HepG2 (cell line): Measurements from ENCODE around the gene RBBP8NL. TPM values are rescaled to one million over a fixed set of nuclear protein-coding genes. Genes with fewer than 3 reads are reported as not detected.

Experiments
- ATAD3A ChIP-seq: sonication (generic); formaldehyde crosslinking; IDR thresholded peaks from 2 replicates; pipeline ENCODE4 v1.4.0; 2020; ENCODE audit warnings: missing genetic modification reagents
- CHD2 ChIP-seq: IDR thresholded peaks from 2 replicates; pipeline ENCODE4 v1.6.1; 2011; ENCODE audit warnings: low read depth, low read length, improper control_type of control experiment
- FOXO1 ChIP-seq: sonication (generic); formaldehyde crosslinking; IDR thresholded peaks from 2 replicates; pipeline ENCODE4 v1.4.0; 2020; ENCODE audit warnings: missing genetic modification reagents
- KDM1A ChIP-seq: IDR thresholded peaks from 2 replicates; pipeline ENCODE4 v1.6.1; 2016; ENCODE audit warnings: missing compliant biosample characterization
- NCOA5 ChIP-seq: sonication (generic); formaldehyde crosslinking; IDR thresholded peaks from 2 replicates; pipeline ENCODE4 v1.4.0; 2020; ENCODE audit warnings: missing genetic modification reagents
- NFE2L2 ChIP-seq: fragments of 150-350 bp; IDR thresholded peaks from 2 replicates; pipeline ENCODE4 v1.6.1; 2014; ENCODE audit warnings: low read length
- NRL ChIP-seq: sonication (generic); formaldehyde crosslinking; IDR thresholded peaks from 2 replicates; pipeline ENCODE4 v1.5.0; 2020; ENCODE audit warnings: missing genetic modification reagents, mild to moderate bottlenecking, moderate library complexity, borderline replicate concordance
- RARG ChIP-seq: sonication (generic); formaldehyde crosslinking; IDR thresholded peaks from 2 replicates; pipeline ENCODE4 v1.4.0; 2020; ENCODE audit warnings: low read depth, mild to moderate bottlenecking, missing genetic modification reagents
- SKI ChIP-seq: fragments of 450-650 bp; IDR thresholded peaks from one replicate; pipeline ENCODE4 v1.6.1; 2018; ENCODE audit warnings: mild to moderate bottlenecking; ENCODE audit not compliant: partially characterized antibody
- TBL1XR1 ChIP-seq: fragments of 150-350 bp; IDR thresholded peaks from 2 replicates; pipeline ENCODE4 v1.6.1; 2014; ENCODE audit warnings: borderline replicate concordance, low read length; ENCODE audit not compliant: partially characterized antibody
- YY1 ChIP-seq: IDR thresholded peaks from 2 replicates; pipeline ENCODE4 v1.6.1; 2011; ENCODE audit warnings: low read length, low read depth, moderate library complexity, mild to moderate bottlenecking; ENCODE audit not compliant: insufficient read depth, insufficient replicate concordance
- ZNF331 ChIP-seq: sonication (generic); formaldehyde crosslinking; IDR thresholded peaks from 2 replicates; pipeline ENCODE4 v1.4.0; 2020; ENCODE audit warnings: missing genetic modification reagents
- ZNF350 ChIP-seq: sonication (generic); formaldehyde crosslinking; IDR thresholded peaks from 2 replicates; pipeline ENCODE4 v1.4.0; 2020; ENCODE audit warnings: mild to moderate bottlenecking, low read depth, missing genetic modification reagents, borderline replicate concordance
- ZNF383 ChIP-seq: sonication (generic); formaldehyde crosslinking; IDR thresholded peaks from 2 replicates; pipeline ENCODE4 v1.4.0; 2020; ENCODE audit warnings: missing genetic modification reagents, mild to moderate bottlenecking, borderline replicate concordance
- ZNF768 ChIP-seq: sonication (generic); formaldehyde crosslinking; IDR thresholded peaks from 2 replicates; pipeline ENCODE4 v1.4.0; 2020; ENCODE audit warnings: missing genetic modification reagents
- ZNF83 ChIP-seq: sonication (generic); formaldehyde crosslinking; IDR thresholded peaks from 2 replicates; pipeline ENCODE4 v1.4.0; 2020; ENCODE audit warnings: missing genetic modification reagents, mild to moderate bottlenecking, borderline replicate concordance
- polyA plus RNA-seq, 8 experiments: library from polyadenylated mRNA; depleted of rRNA in 3 of 8; stranded (reverse) in 7 of 8; unstranded in 1 of 8; fragments of >200 nt; fragmentation: Illumina TruSeq in 4 of 8; extraction: Trizol in 4 of 8; gene quantifications; 2 replicates each; pipeline versions ENCODE4 v1.2.1 to v1.2.3, GENCODE V29; 2011 to 2016; ENCODE audit warnings: low read depth in 4 of 8, missing spikeins in 1 of 8, mixed read lengths in 1 of 8; ENCODE audit not compliant: insufficient read depth in 1 of 8
- total RNA-seq, 5 experiments: library from RNA; depleted of rRNA; stranded (reverse); fragments of >200 nt; fragmentation: Illumina TruSeq; extraction: Trizol; gene quantifications; 2 replicates each; pipeline ENCODE4 v1.2.3, GENCODE V29; 2016; ENCODE audit warnings: low read depth in 1 of 5
- TF ChIP-seq, protein P1 (sequence below): sonication (generic); formaldehyde crosslinking; IDR thresholded peaks from 2 replicates; pipeline ENCODE4 v1.8.1; 2022; ENCODE audit warnings: mild to moderate bottlenecking, missing genetic modification reagents
- TF ChIP-seq, protein P2 (sequence below): IDR thresholded peaks from 2 replicates; pipeline ENCODE4 v1.6.1; 2016; ENCODE audit warnings: mild to moderate bottlenecking
- TF ChIP-seq, protein P3 (sequence below): conservative IDR thresholded peaks from 2 replicates; pipeline ENCODE4 v1.6.1; 2018; ENCODE audit warnings: missing genetic modification reagents
- TF ChIP-seq, protein P4 (sequence below): sonication (generic); formaldehyde crosslinking; IDR thresholded peaks from 2 replicates; pipeline ENCODE4 v1.4.0; 2020; ENCODE audit warnings: mild to moderate bottlenecking, missing genetic modification reagents, borderline replicate concordance
- TF ChIP-seq, protein P5 (sequence below): IDR thresholded peaks from 2 replicates; pipeline ENCODE4 v1.6.1; 2016; ENCODE audit warnings: control low read depth

Gene RBBP8NL
- total and polyA plus RNA-seq, 2 of the 13 experiments (the other 11 are each of a cell fraction or from before 2014, with no cell fraction given) = 0.69 to 0.86 TPM

DNA sequence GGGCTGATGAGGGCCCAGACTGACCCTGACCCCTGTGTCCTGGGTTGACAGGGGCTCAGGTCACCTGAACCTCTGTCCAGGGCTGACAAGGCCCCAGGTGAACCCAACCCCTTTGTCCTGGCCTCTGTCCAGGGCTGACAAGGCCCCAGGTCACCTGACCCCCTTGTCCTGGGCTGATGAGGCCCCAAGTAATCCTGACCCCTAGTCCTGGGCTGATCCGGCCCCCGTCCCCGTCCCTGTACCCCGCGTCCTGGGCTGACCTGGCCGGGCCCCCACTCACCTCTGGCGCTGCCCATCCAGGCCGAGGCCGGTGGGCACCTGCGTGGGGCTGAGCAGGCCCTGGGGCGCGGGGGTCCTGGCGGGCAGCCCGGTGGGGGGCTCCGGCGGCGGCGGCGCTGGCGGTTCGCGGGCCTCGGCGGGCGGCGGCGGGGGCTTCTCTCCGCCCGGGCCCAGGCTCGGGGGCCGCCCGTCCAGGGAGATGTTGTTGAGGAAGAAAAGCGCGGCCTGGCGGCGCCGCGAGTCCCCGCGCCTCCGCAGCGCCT is 20.6 kb downstream of the RBBP8NL start (continued):
- TF ChIP-seq ZNF83 (CRISPR knock-in tag) (no peak), CHD2 (no peak), SKI (peak; percentile 12), KDM1A (CRISPR knock-in tag) (no peak), NRL (peak; percentile 68; the same call in 1 of the 2 replicates), ATAD3A (CRISPR knock-in tag) (no peak; the same call in 1 of the 2 replicates), NCOA5 (CRISPR knock-in tag) (no peak), NFE2L2 (no peak), TBL1XR1 (no peak), ZNF768 (CRISPR knock-in tag) (peak; percentile 36; the same call in 1 of the 2 replicates), ZNF383 (CRISPR knock-in tag) (no peak), FOXO1 (CRISPR knock-in tag) (0 out of 2 replicates have a peak, but pooled peaks have one; percentile 9), RARG (CRISPR knock-in tag) (no peak), YY1 (no peak), ZNF331 (CRISPR knock-in tag) (peak; percentile 44), ZNF350 (no peak)
- TF ChIP-seq, protein P1, sequence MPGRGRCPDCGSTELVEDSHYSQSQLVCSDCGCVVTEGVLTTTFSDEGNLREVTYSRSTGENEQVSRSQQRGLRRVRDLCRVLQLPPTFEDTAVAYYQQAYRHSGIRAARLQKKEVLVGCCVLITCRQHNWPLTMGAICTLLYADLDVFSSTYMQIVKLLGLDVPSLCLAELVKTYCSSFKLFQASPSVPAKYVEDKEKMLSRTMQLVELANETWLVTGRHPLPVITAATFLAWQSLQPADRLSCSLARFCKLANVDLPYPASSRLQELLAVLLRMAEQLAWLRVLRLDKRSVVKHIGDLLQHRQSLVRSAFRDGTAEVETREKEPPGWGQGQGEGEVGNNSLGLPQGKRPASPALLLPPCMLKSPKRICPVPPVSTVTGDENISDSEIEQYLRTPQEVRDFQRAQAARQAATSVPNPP (CRISPR knock-in tag) = no peak
- TF ChIP-seq, protein P2, sequence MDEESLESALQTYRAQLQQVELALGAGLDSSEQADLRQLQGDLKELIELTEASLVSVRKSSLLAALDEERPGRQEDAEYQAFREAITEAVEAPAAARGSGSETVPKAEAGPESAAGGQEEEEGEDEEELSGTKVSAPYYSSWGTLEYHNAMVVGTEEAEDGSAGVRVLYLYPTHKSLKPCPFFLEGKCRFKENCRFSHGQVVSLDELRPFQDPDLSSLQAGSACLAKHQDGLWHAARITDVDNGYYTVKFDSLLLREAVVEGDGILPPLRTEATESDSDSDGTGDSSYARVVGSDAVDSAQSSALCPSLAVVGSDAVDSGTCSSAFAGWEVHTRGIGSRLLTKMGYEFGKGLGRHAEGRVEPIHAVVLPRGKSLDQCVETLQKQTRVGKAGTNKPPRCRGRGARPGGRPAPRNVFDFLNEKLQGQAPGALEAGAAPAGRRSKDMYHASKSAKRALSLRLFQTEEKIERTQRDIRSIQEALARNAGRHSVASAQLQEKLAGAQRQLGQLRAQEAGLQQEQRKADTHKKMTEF (CRISPR knock-in tag) = no peak
- TF ChIP-seq, protein P3, sequence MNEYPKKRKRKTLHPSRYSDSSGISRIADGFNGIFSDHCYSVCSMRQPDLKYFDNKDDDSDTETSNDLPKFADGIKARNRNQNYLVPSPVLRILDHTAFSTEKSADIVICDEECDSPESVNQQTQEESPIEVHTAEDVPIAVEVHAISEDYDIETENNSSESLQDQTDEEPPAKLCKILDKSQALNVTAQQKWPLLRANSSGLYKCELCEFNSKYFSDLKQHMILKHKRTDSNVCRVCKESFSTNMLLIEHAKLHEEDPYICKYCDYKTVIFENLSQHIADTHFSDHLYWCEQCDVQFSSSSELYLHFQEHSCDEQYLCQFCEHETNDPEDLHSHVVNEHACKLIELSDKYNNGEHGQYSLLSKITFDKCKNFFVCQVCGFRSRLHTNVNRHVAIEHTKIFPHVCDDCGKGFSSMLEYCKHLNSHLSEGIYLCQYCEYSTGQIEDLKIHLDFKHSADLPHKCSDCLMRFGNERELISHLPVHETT (CRISPR knock-in tag) = 0 out of 2 replicates have a peak, but pooled peaks have one; percentile 30
- TF ChIP-seq, protein P4, sequence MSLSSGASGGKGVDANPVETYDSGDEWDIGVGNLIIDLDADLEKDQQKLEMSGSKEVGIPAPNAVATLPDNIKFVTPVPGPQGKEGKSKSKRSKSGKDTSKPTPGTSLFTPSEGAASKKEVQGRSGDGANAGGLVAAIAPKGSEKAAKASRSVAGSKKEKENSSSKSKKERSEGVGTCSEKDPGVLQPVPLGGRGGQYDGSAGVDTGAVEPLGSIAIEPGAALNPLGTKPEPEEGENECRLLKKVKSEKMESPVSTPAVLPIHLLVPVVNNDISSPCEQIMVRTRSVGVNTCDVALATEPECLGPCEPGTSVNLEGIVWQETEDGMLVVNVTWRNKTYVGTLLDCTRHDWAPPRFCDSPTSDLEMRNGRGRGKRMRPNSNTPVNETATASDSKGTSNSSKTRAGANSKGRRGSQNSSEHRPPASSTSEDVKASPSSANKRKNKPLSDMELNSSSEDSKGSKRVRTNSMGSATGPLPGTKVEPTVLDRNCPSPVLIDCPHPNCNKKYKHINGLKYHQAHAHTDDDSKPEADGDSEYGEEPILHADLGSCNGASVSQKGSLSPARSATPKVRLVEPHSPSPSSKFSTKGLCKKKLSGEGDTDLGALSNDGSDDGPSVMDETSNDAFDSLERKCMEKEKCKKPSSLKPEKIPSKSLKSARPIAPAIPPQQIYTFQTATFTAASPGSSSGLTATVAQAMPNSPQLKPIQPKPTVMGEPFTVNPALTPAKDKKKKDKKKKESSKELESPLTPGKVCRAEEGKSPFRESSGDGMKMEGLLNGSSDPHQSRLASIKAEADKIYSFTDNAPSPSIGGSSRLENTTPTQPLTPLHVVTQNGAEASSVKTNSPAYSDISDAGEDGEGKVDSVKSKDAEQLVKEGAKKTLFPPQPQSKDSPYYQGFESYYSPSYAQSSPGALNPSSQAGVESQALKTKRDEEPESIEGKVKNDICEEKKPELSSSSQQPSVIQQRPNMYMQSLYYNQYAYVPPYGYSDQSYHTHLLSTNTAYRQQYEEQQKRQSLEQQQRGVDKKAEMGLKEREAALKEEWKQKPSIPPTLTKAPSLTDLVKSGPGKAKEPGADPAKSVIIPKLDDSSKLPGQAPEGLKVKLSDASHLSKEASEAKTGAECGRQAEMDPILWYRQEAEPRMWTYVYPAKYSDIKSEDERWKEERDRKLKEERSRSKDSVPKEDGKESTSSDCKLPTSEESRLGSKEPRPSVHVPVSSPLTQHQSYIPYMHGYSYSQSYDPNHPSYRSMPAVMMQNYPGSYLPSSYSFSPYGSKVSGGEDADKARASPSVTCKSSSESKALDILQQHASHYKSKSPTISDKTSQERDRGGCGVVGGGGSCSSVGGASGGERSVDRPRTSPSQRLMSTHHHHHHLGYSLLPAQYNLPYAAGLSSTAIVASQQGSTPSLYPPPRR (CRISPR knock-in tag) = peak; percentile 22; the same call in 1 of the 2 replicates
- TF ChIP-seq, protein P5, sequence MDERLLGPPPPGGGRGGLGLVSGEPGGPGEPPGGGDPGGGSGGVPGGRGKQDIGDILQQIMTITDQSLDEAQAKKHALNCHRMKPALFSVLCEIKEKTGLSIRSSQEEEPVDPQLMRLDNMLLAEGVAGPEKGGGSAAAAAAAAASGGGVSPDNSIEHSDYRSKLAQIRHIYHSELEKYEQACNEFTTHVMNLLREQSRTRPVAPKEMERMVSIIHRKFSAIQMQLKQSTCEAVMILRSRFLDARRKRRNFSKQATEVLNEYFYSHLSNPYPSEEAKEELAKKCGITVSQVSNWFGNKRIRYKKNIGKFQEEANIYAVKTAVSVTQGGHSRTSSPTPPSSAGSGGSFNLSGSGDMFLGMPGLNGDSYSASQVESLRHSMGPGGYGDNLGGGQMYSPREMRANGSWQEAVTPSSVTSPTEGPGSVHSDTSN = no peak
